ENCODE results near the gene MAP2K6.

MAP2K6 gene

GRCh38 chr17:69451416-69452394 is 37.2 kb downstream of the MAP2K6 start:
- TF ChIP-seq CTCF (IDR thresholded peaks at IDR 0.05) = no peak
- no peak overlapping the region for H3K27ac ChIP-seq
- H3K4me3 ChIP-seq = no peak overlapping the region
- DNase-seq (ENCODE audit: low spot score) = no peak

- no peak for DNase-seq (ENCODE audit: low spot score)
- no peak for TF ChIP-seq CTCF (IDR thresholded peaks at IDR 0.05)
- no peak overlapping the region for H3K27ac ChIP-seq
Observed at GRCh38 chr17:69452664-69453260, 38.3 kb downstream of the MAP2K6 start.

GRCh38 chr17:69454051-69454450 is 39.6 kb downstream of the MAP2K6 start:
- no peak for TF ChIP-seq CTCF (IDR thresholded peaks at IDR 0.05)
- H3K4me3 ChIP-seq = no peak overlapping the region

More at GRCh38 chr17:69452664-69453260, 38.3 kb downstream of the MAP2K6 start:
- no peak overlapping the region for H3K4me3 ChIP-seq

GRCh38 chr17:69455040-69455439 is 40.5 kb downstream of the MAP2K6 start:
- H3K27ac ChIP-seq = no peak overlapping the region
- no peak for TF ChIP-seq CTCF (IDR thresholded peaks at IDR 0.05)
- DNase-seq (ENCODE audit: low spot score) = no peak
- no peak overlapping the region for H3K4me3 ChIP-seq

More at GRCh38 chr17:69454051-69454450, 39.6 kb downstream of the MAP2K6 start:
- H3K27ac ChIP-seq = no peak overlapping the region
- no peak for DNase-seq (ENCODE audit: low spot score)

- no peak for DNase-seq (ENCODE audit: low spot score)
- TF ChIP-seq CTCF (IDR thresholded peaks at IDR 0.05) = no peak
- H3K27ac ChIP-seq = no peak overlapping the region
- H3K4me3 ChIP-seq = no peak overlapping the region
Observed at GRCh38 chr17:69457603-69458002, 43.1 kb downstream of the MAP2K6 start.

GRCh38 chr17:69460963-69461922 is 46.7 kb downstream of the MAP2K6 start:
- Histone ChIP-seq H3K27ac (no peak overlapping the region), H3K4me3 (no peak overlapping the region)
- no peak for DNase-seq (ENCODE audit: low spot score)
- TF ChIP-seq CTCF (IDR thresholded peaks at IDR 0.05) = no peak
